ENCODE measurements around the gene LAMA2. TPM values are rescaled to one million over a fixed set of nuclear protein-coding genes. Genes with fewer than 3 reads are reported as not detected.

Gene LAMA2
- total and polyA plus RNA-seq, 2 experiments from 2014 or later = 0.91 to 6.4 TPM

DNA sequence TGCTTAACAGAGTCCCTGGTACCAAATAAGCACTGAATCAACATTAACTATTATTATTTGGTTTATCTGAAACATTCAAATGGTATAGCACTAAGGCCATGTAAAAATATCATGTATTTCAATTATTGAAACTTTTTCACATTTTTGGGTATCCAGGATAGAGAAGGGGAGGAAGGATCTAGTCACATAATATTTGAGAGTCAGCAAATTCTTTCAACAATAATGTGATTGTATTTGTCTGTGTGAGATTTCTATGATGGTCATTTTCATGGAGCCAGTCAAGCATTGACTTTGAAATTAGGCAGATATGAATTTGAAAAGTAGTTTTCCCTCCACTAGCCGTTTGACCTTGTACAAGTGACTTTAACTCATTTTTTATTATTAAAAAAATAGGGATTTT is 67.9 kb downstream of the LAMA2 start:
- Mint-ChIP-seq H3K36me3 (ENCODE audit: low read depth) (no peaks in the 10 kb centered on the region), H3K27me3 (ENCODE audit: insufficient read depth, low read depth, poor library complexity) (no peaks in the 10 kb centered on the region), H3K4me3 (no peak overlapping the region), H3K9me3 (no peaks in the 10 kb centered on the region), H3K4me1 (peaks cover 13% of the 10 kb centered on the region; the same call in 2 of the 3 replicates), H3K27ac (no peak overlapping the region)
- Histone ChIP-seq H2AFZ (no peak overlapping the region), H3K4me3 (no peak overlapping the region), H3K27ac (ENCODE audit: low read depth) (no peak overlapping the region), H3K9me2 (ENCODE audit: insufficient read depth) (no peaks in the 10 kb centered on the region), H3K79me2 (replicated peaks; ENCODE audit: insufficient read depth) (no peaks in the 10 kb centered on the region), H3F3A (replicated peaks; ENCODE audit: low read depth) (no peaks in the 10 kb centered on the region), H3K4me2 (no peak overlapping the region), H3K36me3 (ENCODE audit: insufficient read depth) (no peaks in the 10 kb centered on the region), H3K4me1 (ENCODE audit: insufficient read depth) (peaks cover 11% of the 10 kb centered on the region), H3K27me3 (ENCODE audit: insufficient read depth) (no peaks in the 10 kb centered on the region), H4K20me1 (replicated peaks; ENCODE audit: insufficient read depth) (no peaks in the 10 kb centered on the region)
- DNase-seq (ENCODE audit: low spot score) (no peak), ATAC-seq (no peak)
- TF ChIP-seq, protein P1, sequence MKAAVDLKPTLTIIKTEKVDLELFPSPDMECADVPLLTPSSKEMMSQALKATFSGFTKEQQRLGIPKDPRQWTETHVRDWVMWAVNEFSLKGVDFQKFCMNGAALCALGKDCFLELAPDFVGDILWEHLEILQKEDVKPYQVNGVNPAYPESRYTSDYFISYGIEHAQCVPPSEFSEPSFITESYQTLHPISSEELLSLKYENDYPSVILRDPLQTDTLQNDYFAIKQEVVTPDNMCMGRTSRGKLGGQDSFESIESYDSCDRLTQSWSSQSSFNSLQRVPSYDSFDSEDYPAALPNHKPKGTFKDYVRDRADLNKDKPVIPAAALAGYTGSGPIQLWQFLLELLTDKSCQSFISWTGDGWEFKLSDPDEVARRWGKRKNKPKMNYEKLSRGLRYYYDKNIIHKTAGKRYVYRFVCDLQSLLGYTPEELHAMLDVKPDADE (IDR thresholded peaks at IDR 0.05) = no peak

GRCh38 chr6:128952902-128953301 is 70.0 kb downstream of the LAMA2 start:
- H3K27ac Mint-ChIP-seq = no peak overlapping the region
- no peak overlapping the region for H2AFZ ChIP-seq
- TF ChIP-seq NANOG (IDR thresholded peaks at IDR 0.05; ENCODE audit: borderline replicate concordance) (no peak), JUNB (IDR thresholded peaks at IDR 0.05; ENCODE audit: unreplicated experiment) (no peak), EZH2phosphoT487 (IDR thresholded peaks at IDR 0.05; ENCODE audit: unreplicated experiment) (no peak), POLR2AphosphoS5 (IDR thresholded peaks at IDR 0.05; ENCODE audit: low read depth) (no peak), EZH2 (IDR thresholded peaks at IDR 0.05; ENCODE audit: low read depth, unreplicated experiment) (no peak), ZNF114 (CRISPR knock-in tag; IDR thresholded peaks at IDR 0.05) (no peak)
- TF ChIP-seq, protein P2, sequence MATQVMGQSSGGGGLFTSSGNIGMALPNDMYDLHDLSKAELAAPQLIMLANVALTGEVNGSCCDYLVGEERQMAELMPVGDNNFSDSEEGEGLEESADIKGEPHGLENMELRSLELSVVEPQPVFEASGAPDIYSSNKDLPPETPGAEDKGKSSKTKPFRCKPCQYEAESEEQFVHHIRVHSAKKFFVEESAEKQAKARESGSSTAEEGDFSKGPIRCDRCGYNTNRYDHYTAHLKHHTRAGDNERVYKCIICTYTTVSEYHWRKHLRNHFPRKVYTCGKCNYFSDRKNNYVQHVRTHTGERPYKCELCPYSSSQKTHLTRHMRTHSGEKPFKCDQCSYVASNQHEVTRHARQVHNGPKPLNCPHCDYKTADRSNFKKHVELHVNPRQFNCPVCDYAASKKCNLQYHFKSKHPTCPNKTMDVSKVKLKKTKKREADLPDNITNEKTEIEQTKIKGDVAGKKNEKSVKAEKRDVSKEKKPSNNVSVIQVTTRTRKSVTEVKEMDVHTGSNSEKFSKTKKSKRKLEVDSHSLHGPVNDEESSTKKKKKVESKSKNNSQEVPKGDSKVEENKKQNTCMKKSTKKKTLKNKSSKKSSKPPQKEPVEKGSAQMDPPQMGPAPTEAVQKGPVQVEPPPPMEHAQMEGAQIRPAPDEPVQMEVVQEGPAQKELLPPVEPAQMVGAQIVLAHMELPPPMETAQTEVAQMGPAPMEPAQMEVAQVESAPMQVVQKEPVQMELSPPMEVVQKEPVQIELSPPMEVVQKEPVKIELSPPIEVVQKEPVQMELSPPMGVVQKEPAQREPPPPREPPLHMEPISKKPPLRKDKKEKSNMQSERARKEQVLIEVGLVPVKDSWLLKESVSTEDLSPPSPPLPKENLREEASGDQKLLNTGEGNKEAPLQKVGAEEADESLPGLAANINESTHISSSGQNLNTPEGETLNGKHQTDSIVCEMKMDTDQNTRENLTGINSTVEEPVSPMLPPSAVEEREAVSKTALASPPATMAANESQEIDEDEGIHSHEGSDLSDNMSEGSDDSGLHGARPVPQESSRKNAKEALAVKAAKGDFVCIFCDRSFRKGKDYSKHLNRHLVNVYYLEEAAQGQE (IDR thresholded peaks at IDR 0.05; ENCODE audit: unreplicated experiment) = no peak
- TF ChIP-seq, protein P3, sequence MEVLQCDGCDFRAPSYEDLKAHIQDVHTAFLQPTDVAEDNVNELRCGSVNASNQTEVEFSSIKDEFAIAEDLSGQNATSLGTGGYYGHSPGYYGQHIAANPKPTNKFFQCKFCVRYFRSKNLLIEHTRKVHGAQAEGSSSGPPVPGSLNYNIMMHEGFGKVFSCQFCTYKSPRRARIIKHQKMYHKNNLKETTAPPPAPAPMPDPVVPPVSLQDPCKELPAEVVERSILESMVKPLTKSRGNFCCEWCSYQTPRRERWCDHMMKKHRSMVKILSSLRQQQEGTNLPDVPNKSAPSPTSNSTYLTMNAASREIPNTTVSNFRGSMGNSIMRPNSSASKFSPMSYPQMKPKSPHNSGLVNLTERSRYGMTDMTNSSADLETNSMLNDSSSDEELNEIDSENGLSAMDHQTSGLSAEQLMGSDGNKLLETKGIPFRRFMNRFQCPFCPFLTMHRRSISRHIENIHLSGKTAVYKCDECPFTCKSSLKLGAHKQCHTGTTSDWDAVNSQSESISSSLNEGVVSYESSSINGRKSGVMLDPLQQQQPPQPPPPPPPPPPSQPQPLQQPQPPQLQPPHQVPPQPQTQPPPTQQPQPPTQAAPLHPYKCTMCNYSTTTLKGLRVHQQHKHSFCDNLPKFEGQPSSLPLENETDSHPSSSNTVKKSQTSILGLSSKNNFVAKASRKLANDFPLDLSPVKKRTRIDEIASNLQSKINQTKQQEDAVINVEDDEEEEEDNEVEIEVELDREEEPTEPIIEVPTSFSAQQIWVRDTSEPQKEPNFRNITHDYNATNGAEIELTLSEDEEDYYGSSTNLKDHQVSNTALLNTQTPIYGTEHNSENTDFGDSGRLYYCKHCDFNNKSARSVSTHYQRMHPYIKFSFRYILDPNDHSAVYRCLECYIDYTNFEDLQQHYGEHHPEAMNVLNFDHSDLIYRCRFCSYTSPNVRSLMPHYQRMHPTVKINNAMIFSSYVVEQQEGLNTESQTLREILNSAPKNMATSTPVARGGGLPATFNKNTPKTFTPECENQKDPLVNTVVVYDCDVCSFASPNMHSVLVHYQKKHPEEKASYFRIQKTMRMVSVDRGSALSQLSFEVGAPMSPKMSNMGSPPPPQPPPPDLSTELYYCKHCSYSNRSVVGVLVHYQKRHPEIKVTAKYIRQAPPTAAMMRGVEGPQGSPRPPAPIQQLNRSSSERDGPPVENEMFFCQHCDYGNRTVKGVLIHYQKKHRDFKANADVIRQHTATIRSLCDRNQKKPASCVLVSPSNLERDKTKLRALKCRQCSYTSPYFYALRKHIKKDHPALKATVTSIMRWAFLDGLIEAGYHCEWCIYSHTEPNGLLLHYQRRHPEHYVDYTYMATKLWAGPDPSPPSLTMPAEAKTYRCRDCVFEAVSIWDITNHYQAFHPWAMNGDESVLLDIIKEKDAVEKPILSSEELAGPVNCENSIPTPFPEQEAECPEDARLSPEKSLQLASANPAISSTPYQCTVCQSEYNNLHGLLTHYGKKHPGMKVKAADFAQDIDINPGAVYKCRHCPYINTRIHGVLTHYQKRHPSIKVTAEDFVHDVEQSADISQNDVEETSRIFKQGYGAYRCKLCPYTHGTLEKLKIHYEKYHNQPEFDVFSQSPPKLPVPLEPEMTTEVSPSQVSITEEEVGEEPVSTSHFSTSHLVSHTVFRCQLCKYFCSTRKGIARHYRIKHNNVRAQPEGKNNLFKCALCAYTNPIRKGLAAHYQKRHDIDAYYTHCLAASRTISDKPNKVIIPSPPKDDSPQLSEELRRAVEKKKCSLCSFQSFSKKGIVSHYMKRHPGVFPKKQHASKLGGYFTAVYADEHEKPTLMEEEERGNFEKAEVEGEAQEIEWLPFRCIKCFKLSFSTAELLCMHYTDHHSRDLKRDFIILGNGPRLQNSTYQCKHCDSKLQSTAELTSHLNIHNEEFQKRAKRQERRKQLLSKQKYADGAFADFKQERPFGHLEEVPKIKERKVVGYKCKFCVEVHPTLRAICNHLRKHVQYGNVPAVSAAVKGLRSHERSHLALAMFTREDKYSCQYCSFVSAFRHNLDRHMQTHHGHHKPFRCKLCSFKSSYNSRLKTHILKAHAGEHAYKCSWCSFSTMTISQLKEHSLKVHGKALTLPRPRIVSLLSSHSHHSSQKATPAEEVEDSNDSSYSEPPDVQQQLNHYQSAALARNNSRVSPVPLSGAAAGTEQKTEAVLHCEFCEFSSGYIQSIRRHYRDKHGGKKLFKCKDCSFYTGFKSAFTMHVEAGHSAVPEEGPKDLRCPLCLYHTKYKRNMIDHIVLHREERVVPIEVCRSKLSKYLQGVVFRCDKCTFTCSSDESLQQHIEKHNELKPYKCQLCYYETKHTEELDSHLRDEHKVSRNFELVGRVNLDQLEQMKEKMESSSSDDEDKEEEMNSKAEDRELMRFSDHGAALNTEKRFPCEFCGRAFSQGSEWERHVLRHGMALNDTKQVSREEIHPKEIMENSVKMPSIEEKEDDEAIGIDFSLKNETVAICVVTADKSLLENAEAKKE (CRISPR knock-in tag; IDR thresholded peaks at IDR 0.05) = no peak
- TF ChIP-seq, protein P4, sequence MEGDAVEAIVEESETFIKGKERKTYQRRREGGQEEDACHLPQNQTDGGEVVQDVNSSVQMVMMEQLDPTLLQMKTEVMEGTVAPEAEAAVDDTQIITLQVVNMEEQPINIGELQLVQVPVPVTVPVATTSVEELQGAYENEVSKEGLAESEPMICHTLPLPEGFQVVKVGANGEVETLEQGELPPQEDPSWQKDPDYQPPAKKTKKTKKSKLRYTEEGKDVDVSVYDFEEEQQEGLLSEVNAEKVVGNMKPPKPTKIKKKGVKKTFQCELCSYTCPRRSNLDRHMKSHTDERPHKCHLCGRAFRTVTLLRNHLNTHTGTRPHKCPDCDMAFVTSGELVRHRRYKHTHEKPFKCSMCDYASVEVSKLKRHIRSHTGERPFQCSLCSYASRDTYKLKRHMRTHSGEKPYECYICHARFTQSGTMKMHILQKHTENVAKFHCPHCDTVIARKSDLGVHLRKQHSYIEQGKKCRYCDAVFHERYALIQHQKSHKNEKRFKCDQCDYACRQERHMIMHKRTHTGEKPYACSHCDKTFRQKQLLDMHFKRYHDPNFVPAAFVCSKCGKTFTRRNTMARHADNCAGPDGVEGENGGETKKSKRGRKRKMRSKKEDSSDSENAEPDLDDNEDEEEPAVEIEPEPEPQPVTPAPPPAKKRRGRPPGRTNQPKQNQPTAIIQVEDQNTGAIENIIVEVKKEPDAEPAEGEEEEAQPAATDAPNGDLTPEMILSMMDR (conservative IDR thresholded peaks at IDR 0.05; ENCODE audit: low read depth in 2 of 2) = no peak

More at GRCh38 chr6:128952902-128953301, 70.0 kb downstream of the LAMA2 start:
- H3F3A ChIP-seq (replicated peaks; ENCODE audit: low read depth) = no peaks in the 10 kb centered on the region
- H3K27me3 ChIP-seq (ENCODE audit: insufficient read depth) = no peaks in the 10 kb centered on the region
- no peaks in the 10 kb centered on the region for H4K20me1 ChIP-seq (replicated peaks; ENCODE audit: insufficient read depth)
- Mint-ChIP-seq H3K27me3 (ENCODE audit: insufficient read depth, low read depth, poor library complexity) (no peaks in the 10 kb centered on the region), H3K4me3 (no peak overlapping the region), H3K36me3 (ENCODE audit: low read depth) (no peaks in the 10 kb centered on the region), H3K9me3 (no peaks in the 10 kb centered on the region), H3K4me1 (peaks cover 14% of the 10 kb centered on the region; the same call in 2 of the 3 replicates)
- no peak overlapping the region for H3K27ac ChIP-seq (ENCODE audit: low read depth)
- H3K4me3 ChIP-seq = no peak overlapping the region
- no peaks in the 10 kb centered on the region for H3K36me3 ChIP-seq (ENCODE audit: insufficient read depth)
- H3K79me2 ChIP-seq (replicated peaks; ENCODE audit: insufficient read depth) = no peaks in the 10 kb centered on the region
- ATAC-seq (no peak), DNase-seq (ENCODE audit: low spot score) (no peak)
- H3K9me2 ChIP-seq (ENCODE audit: insufficient read depth) = no peaks in the 10 kb centered on the region
- H3K4me1 ChIP-seq (ENCODE audit: insufficient read depth) = peaks cover 11% of the 10 kb centered on the region
- H3K4me2 ChIP-seq = no peak overlapping the region
